AG08395 (cell line): ENCODE results near the gene SAMD7.
A peak's percentile ranks its signal among the peaks of the same experiment; 100 is the strongest.

Experiments
- DNase-seq: peaks from one replicate; pipeline ENCODE4 v3.0.0; 2012; ENCODE audit warnings: mixed read lengths, low spot score

Gene SAMD7

GRCh38 chr3:169911272-169911671 lies at the start of gene SAMD7:
SAMD7 (plus strand) TSS chr3:169911572; CDS start chr3:169919499, 7,927 bp downstream.
- DNase-seq = no peak

- no peak for DNase-seq
Observed at GRCh38 chr3:169861871-169862270, 49.5 kb upstream of the SAMD7 start.

DNA sequence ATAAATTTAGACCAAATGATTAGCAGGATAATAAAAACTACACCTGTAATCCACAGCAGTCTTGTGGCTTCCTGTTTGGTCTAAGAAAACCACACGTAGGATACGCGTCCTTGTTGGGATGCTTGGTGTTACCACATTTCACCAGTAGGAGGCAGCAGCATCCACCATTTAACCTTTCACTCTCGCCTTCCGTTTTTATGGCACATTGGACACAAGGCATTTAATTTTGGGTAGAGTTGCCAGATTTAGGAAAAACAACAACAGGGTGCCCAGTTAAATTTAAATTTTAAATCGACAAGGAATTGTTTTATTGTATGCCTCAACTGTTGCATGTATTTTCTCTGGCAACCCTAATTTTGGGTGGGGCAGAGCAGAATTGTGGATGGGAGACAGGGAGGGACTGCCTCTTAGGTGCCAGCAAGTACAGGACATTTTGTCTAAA lies 47.9 kb upstream of the SAMD7 start:
- peak; percentile 70 for DNase-seq

DNA sequence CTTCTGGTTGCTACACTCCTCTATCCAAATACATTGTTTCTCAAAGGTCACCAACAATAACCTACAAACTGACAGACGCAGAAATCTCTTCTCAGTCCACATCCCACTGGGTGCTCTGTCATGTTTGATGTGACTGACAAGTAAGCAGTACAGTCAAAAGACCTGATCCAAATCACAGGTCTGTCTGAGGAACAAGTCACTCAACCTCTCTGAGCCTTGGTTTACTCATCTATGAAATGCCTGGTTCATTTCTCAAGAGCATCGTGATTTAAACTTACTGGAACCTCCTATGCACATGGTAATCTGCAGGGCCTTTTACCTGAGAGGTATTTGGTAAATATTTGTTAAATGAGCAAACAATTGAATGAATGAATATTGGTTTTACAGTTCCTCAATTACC lies 47.1 kb upstream of the SAMD7 start:
- no peak for DNase-seq

DNA sequence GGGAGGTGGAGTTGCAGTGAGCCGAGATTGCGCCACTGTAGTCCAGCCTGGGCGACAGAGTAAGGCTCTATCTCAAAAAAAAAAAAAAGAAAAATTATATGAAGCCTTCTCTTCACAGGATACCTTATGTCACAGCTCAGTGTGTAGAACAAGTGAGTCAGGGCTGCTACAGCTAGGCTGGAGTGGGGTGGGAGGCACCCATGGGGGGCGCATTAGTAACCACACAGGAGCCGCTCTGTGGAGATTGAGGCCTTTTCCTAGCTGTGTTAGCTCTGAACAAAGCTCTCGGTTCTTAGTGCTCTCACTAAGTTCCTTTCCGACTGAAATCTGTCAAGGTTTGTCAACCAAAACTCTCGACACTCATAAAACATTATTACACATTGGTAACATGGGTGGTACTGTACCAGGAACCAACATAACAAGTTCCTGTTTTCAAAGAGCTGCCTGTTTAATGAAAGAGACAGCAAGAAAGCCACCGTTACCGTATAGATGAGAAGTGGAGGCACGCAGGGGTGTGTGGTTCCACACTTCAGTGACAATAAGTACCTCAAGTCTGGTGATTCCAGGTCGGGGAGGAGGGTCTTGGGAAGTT lies 46.1 kb upstream of the SAMD7 start:
- DNase-seq = no peak

- no peak for DNase-seq
Observed at GRCh38 chr3:169867584-169868210, 43.7 kb upstream of the SAMD7 start.

GRCh38 chr3:169868369-169868768 lies 43.0 kb upstream of the SAMD7 start:
- DNase-seq = no peak

GRCh38 chr3:169869484-169870220 lies 41.7 kb upstream of the SAMD7 start, which contains the start of gene LRRC31:
LRRC31 (minus strand) TSS chr3:169869935; CDS start chr3:169869807, 128 bp downstream.
- no peak for DNase-seq

DNA sequence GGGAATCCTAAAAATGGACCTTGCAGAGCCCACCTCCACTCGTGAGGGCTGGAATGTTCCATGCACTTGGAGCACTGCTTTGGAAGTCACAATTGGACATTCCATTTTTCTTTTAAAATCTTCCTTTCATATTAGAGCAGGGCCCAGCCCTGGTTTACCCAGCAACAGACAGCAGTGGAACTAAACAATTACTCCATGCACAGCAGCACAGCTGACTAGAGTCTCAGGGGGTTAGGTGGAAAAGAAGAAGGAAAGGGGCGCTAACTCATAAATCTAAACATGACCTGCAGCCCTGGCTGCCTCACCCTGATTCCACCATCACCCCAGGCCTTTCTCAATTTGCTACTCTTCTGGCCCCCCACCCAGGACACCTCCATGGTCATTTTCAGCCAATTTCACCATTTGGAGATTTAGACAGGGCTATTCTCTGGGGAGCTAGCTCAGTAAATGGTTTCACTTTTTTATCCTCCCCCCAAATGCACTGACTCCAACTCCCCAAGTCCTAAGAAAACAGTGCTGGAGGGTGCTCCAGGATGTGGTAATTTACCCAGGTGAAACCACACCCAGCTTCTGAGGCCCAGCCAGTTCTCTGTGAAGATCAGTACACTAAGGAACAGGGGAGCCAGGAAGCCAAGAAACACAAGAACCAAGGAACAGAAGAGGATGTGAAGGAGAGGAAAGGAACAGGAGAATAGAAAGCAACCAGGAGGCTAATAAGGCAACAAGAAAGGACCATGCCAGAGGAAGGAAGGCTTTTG lies 40.1 kb upstream of the SAMD7 start:
- DNase-seq = no peak

DNA sequence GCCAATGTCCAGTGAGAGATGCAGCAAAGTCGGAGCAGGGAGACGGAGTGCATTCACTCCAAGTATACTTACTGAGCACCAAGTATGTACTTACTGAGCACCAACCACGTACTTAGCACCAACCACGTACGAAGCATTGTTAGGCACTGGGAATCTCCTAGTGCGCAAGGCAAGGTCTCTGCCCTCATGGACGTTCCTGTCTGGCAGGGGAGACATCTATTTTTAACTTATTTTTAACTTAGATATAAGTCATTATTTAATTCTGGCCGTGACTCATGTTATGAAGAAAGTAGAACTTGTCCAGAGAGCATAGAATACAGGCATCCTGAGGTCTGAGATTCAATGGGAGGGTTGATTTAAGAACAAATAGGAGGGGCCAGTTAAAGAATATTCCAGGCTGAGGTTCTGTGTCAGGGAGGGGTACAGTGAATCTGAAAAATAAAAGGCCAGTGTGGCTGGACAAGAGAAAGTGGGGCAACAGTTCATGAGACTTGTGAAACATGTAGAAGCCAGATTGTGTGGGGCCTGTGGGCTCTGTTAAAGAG lies 32.3 kb upstream of the SAMD7 start:
- DNase-seq = no peak

GRCh38 chr3:169879845-169880575 lies 31.4 kb upstream of the SAMD7 start:
- DNase-seq = no peak

GRCh38 chr3:169880576-169881250 lies 30.7 kb upstream of the SAMD7 start:
- DNase-seq = no peak

DNA sequence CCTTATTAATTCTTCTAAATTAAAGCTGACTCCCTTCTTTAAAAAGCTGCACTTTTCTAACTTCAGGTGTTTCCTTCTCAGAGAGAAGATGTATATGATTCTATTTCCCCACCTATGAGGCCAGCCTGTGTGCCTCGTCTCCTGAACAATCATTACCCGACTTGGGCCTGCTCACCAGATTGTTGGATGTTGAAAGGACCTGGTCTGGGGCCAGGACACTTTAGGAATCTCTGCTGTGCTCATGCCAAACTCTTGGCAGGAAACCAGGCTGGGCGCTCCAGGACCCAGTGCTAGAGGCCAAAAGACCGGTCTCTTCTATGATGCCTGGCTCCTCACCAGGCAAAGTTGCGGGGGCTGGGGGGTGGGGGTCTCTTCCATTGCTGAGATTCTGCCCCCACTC lies 24.7 kb upstream of the SAMD7 start:
- DNase-seq = peak; percentile 61

DNA sequence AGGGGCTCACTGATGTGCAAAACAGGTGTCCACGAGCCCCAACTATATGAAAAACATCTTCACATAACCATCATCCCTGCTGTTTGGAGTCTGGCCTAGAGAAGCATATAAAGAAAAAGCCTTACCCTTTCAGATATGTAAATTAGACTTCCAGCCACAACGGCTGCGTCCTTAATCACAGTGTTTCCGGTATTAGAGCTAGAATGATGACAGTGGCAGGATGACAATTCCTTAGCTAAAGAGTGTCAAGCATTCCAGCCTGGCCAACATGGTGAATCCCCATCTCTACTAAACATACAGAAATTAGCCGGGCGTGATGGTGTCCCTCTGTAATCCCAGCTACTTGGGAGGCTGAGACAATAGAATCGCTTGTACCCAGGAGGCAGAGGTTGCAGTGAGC lies 19.5 kb upstream of the SAMD7 start:
- no peak for DNase-seq

- DNase-seq = no peak
Observed at GRCh38 chr3:169894110-169894509, 17.3 kb upstream of the SAMD7 start.

GRCh38 chr3:169895072-169895471 lies 16.3 kb upstream of the SAMD7 start:
- no peak for DNase-seq

DNA sequence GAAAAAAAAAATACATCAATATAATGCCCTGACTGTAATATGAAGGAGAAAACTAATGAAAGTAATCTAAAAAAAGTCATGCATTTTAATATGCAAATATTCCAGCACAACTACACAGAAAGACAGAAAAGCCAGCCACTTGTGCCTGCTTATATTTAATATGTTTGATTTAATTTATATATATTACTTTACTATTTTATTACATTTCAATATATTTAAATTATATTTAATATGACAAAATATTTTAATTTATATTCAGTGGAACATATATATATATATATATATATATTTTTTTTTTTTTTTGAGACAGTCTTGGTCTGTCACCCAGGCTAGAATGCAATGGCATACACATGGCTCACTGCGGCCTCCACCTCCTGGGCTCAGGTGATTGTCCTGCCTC lies 14.1 kb upstream of the SAMD7 start:
- DNase-seq = no peak

- no peak for DNase-seq
Observed at GRCh38 chr3:169901453-169901852, 9.9 kb upstream of the SAMD7 start.

DNA sequence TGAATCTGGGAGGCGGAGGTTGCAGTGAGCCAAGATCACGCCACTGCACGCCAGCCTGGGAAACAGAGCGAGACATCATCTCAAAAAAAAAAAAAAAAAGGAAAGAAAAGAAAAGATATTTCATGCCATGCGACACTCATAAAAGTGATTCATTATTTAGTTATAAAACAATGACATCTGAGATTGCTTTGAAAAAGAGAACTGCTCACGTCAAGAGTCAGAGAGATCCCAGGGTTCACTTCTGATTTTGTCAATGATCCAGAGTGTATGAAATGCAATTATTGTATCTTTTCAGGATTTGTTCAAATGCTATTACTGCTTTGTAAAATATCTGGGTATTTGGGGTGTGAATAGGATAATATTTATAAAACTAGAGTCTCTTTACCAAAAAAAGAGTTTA lies 6.0 kb upstream of the SAMD7 start:
- DNase-seq = no peak

DNA sequence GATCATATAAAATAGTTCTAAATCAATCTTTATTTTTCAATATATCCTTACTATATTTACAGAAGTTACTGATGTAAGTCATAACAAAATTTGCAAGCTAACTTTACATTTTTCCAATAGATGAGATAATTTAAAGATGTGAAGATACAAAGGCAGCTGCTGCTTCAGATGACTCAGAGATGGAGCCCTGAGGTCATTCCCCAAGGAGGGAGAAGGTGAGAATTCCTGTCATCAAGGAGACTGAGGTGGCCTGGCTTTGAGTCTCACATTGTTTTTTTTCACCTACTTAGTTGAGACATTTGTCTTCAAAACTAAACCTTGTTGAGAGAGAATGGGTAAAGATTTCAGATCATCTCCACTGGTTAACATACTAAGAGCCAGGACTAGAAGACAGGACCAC lies 3.9 kb upstream of the SAMD7 start:
- DNase-seq = no peak

DNA sequence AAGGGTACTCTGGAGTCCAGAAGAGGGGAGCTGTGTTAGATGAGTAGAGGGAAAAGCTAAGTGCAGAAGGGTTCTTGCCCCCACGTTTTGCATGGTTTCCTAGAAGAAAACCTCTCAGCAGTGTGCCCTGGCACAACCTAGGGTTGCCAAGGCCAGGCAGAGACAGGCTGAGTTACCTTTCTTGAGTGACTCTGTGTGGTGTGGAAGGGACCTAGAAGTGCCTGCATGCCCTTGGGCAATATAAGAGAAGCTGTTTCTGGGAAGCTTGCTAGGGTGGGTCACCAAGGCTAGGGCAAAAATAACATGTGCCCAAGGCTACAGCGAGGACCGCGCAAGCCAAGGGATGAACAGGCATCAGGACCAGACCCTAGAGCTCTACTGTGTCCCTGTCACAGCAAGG lies 3.4 kb upstream of the SAMD7 start:
- no peak for DNase-seq
